HCT116 (cell line): ENCODE measurements around the gene INKA1.

ENCODE experiments used
- CTCF ChIP-seq, 3 experiments: fragments of 200-600 bp in 1 of 3; sonication (generic) in 1 of 3; IDR thresholded peaks in 2 of 3; conservative IDR thresholded peaks in 1 of 3; 2 replicates each; pipeline ENCODE4 v1.5.1; 2012 to 2017; ENCODE audit warnings: low read depth in 2 of 3, low read length in 2 of 3, antibody characterized with exemption in 1 of 3, borderline replicate concordance in 1 of 3, control low read depth in 1 of 3, mild to moderate bottlenecking in 1 of 3, mixed read lengths in 1 of 3, mixed run types in 1 of 3, moderate library complexity in 1 of 3; ENCODE audit not compliant: insufficient read depth in 1 of 3
- POLR2AphosphoS5 ChIP-seq: IDR thresholded peaks from 2 replicates; pipeline ENCODE4 v1.6.1; 2011; ENCODE audit warnings: mild to moderate bottlenecking, low read depth, low read length, moderate library complexity

DNA sequence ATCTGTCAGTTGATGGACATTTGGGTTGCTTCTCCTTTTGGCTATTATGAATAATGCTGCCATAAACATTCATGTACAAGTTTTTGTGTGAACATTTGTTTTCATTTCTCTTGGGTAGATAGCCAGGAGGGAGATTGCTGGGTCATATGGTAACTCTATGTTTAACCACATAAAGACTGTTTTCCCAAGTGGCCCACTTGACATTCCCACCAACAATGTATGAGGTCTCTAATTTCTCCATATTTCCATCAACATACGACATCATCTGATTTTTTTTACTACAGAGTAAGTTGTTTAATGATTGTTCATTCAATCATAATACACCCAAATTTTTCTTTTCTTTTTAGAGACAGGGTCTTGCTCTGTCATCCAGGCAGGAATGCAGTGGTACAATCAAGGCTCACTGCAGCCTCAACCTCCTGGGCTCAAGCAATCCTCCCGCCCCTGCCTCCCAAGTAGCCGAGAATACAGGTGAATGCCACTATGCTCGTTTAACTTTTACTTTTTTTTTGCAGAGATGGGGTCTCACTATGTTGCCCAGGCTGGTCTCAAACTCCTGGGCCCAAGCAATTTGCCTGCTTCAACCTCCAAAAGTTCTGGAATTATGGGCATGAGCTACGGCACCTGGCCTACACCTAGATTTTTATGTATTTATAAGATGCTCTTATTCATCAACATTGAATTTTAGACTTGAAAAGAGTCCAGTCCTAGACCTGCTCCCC is 23.5 kb upstream of the INKA1 start:
- TF ChIP-seq CTCF (IDR thresholded peaks at IDR 0.05 in 2 of 3, conservative IDR thresholded peaks at IDR 0.05 in 1 of 3; ENCODE audit: borderline replicate concordance in 1 of 3, insufficient read depth in 1 of 3, low read depth in 2 of 3, low read length in 2 of 3) (no peak), POLR2AphosphoS5 (no peak)
